Stimulated activated CD8-positive, alpha-beta memory T cell treated with anti-CD3 and anti-CD28 coated beads, Interleukin-12 subunit alpha, Interleukin-12 subunit beta, amount 100 ng/mL, for 1 hour (primary cell): Measurements from ENCODE around the gene MGAT4C.

ENCODE experiments used
- DNase-seq: peaks from one replicate; pipeline ENCODE4 v3.0.0-alpha.2; 2020; ENCODE audit warnings: low read depth

The MGAT4C gene

GRCh38 chr12:86228656-86229055 is 27.5 kb downstream of the MGAT4C start:
- no peak for DNase-seq

- DNase-seq, result no peak
Observed at GRCh38 chr12:86226481-86226880, 29.7 kb downstream of the MGAT4C start.

- DNase-seq, result no peak
Observed at GRCh38 chr12:86216591-86216990, 39.6 kb downstream of the MGAT4C start.

- DNase-seq, result no peak
Observed at GRCh38 chr12:86213012-86213411, 43.2 kb downstream of the MGAT4C start.

GRCh38 chr12:86198696-86199444 is 57.3 kb downstream of the MGAT4C start:
- DNase-seq, result no peak

- DNase-seq, result no peak
Observed at GRCh38 chr12:86196465-86196864, 59.7 kb downstream of the MGAT4C start.

GRCh38 chr12:86194721-86195120 is 61.5 kb downstream of the MGAT4C start:
- no peak for DNase-seq

GRCh38 chr12:86193931-86194330 is 62.3 kb downstream of the MGAT4C start:
- DNase-seq, result no peak

GRCh38 chr12:86188226-86188625 is 68.0 kb downstream of the MGAT4C start:
- DNase-seq, result no peak

- DNase-seq, result no peak
Observed at GRCh38 chr12:86186449-86186848, 69.7 kb downstream of the MGAT4C start.

- DNase-seq, result no peak
Observed at GRCh38 chr12:86179855-86180254, 76.3 kb downstream of the MGAT4C start.

GRCh38 chr12:86174188-86174587 is 82.0 kb downstream of the MGAT4C start:
- DNase-seq, result no peak

- no peak for DNase-seq
Observed at GRCh38 chr12:86172913-86173443, 83.2 kb downstream of the MGAT4C start.

GRCh38 chr12:86170051-86170450 is 86.1 kb downstream of the MGAT4C start:
- no peak for DNase-seq

GRCh38 chr12:86158956-86159355 is 97.2 kb downstream of the MGAT4C start:
- DNase-seq, result no peak

- DNase-seq, result no peak
Observed at GRCh38 chr12:86154620-86155019, 101.6 kb downstream of the MGAT4C start.

- DNase-seq, result no peak
Observed at GRCh38 chr12:86148612-86149011, 107.6 kb downstream of the MGAT4C start.

- no peak for DNase-seq
Observed at GRCh38 chr12:86148071-86148470, 108.1 kb downstream of the MGAT4C start.

GRCh38 chr12:86145156-86145555 is 111.0 kb downstream of the MGAT4C start:
- no peak for DNase-seq

- DNase-seq, result no peak
Observed at GRCh38 chr12:86143162-86143561, 113.0 kb downstream of the MGAT4C start.

- DNase-seq, result no peak
Observed at GRCh38 chr12:86139671-86140070, 116.5 kb downstream of the MGAT4C start.

GRCh38 chr12:86138770-86139169 is 117.4 kb downstream of the MGAT4C start:
- DNase-seq, result no peak

GRCh38 chr12:86137936-86138335 is 118.3 kb downstream of the MGAT4C start:
- DNase-seq, result no peak

- DNase-seq, result no peak
Observed at GRCh38 chr12:86134561-86134960, 121.6 kb downstream of the MGAT4C start.
